Spleen (tissue), 11 donors: ENCODE measurements around the gene PTPRG. TPM values are rescaled to one million over a fixed set of nuclear protein-coding genes. Genes with fewer than 3 reads are reported as not detected.

Experiments
- DNase-seq: peaks from one replicate; pipeline ENCODE4 v3.0.0-alpha.2; 2020
- H3K27ac ChIP-seq, 8 donors: fragments of 200-600 bp; sonication (generic) in 7 of 8; 1 replicate in 4 of 8; 2 replicates in 4 of 8; pipeline versions ENCODE4 v1.5.0 to v1.8.0; 2016 to 2021; ENCODE audit warnings: inconsistent platforms in 4 of 8, mild to moderate bottlenecking in 4 of 8, moderate library complexity in 1 of 8
- H3K27me3 ChIP-seq, 7 donors: fragments of 200-600 bp; sonication (generic) in 6 of 7; replicated peaks in 1 of 7; 1 replicate in 4 of 7; 2 replicates in 3 of 7; pipeline versions ENCODE4 v1.5.0 to v1.8.0; 2016 to 2021; ENCODE audit warnings: inconsistent platforms in 3 of 7, mild to moderate bottlenecking in 1 of 7
- H3K36me3 ChIP-seq, 6 donors: fragments of 200-600 bp; sonication (generic) in 5 of 6; 1 replicate in 4 of 6; 2 replicates in 2 of 6; pipeline versions ENCODE4 v1.5.0 to v1.8.0; 2016 to 2021; ENCODE audit warnings: inconsistent platforms in 2 of 6
- H3K4me1 ChIP-seq, 6 donors: fragments of 200-600 bp; sonication (generic) in 5 of 6; 1 replicate in 3 of 6; 2 replicates in 3 of 6; pipeline versions ENCODE4 v1.5.0 to v1.8.0; 2016 to 2021; ENCODE audit warnings: inconsistent platforms in 3 of 6
- H3K4me3 ChIP-seq, 8 donors: fragments of 200-600 bp; sonication (generic) in 7 of 8; 1 replicate in 4 of 8; 2 replicates in 4 of 8; pipeline versions ENCODE4 v1.5.0 to v1.8.0; 2016 to 2021; ENCODE audit warnings: inconsistent platforms in 4 of 8, mild to moderate bottlenecking in 4 of 8, moderate library complexity in 2 of 8
- H3K9me3 ChIP-seq, 8 donors: fragments of 200-600 bp; sonication (generic) in 7 of 8; 1 replicate in 4 of 8; 2 replicates in 4 of 8; pipeline versions ENCODE4 v1.5.0 to v1.8.0; 2016 to 2021; ENCODE audit warnings: inconsistent platforms in 4 of 8
- POLR2A ChIP-seq, 3 donors: fragments of 450-650 bp; IDR thresholded peaks; one replicate each; pipeline ENCODE4 v1.5.1; 2017; ENCODE audit warnings: antibody characterized with exemption in 3 of 3, mild to moderate bottlenecking in 1 of 3
- POLR2AphosphoS5 ChIP-seq, 3 donors: sonication (generic); formaldehyde crosslinking; IDR thresholded peaks; one replicate each; pipeline ENCODE4 v1.5.1; 2017; ENCODE audit warnings: antibody characterized with exemption in 3 of 3
- WGBS, 5 donors: extraction: QIAGEN DNeasy Blood & Tissue Kit in 3 of 5; methylation state at CpG; one replicate each; pipeline versions ENCODE4 v1.1.5 to v1.1.7; 2013 to 2018; 5-methylcytosine and 5-hydroxymethylcytosine counted together
- intact Hi-C: fragments of 100-400 bp; cut with DNase I; formaldehyde crosslinking; loops from one replicate; pipeline ENCODE4 v1.15.0; 2023; ENCODE audit warnings: low total_unique reads
- polyA plus RNA-seq, 3 donors: library from polyadenylated mRNA; stranded (reverse); fragments of 200-250 nt; gene quantifications; one replicate each; pipeline ENCODE4 v1.2.1, GENCODE V29; 2013
- total RNA-seq, 7 donors: library from RNA; depleted of rRNA in 3 of 7; stranded (reverse); fragments of >200 nt in 3 of 7; fragmentation: NEBNext Ultra II Directional in 4 of 7; extraction: Animal tissue kit (Norgen Biotek cat#: 25700) in 4 of 7; gene quantifications; one replicate each; pipeline versions ENCODE4 v1.1.0 to v1.2.1, GENCODE V29; 2016 to 2021
- TF ChIP-seq, protein P1 (sequence below), 11 experiments: fragments of 200-600 bp in 7 of 11; fragments of 450-650 bp in 4 of 11; sonication (generic) in 4 of 11; IDR thresholded peaks in 8 of 11; conservative IDR thresholded peaks in 3 of 11; 1 replicate in 7 of 11; 2 replicates in 4 of 11; pipeline versions ENCODE4 v1.4.0 to v1.8.0; 2016 to 2021; ENCODE audit warnings: antibody characterized with exemption in 11 of 11, inconsistent platforms in 4 of 11, mild to moderate bottlenecking in 1 of 11
- donor health status: healthy with polysubstance abuse.
- donor health status: DM: no; HTN: no; CAD: no; lungs with moderate emphysema.
- donor health status: DM: no; HTN: no; CAD: no.
- donor health status: Bipolar disorder and iron deficiency.
- donor health status: healthy.
- donor health status: DM: no; HTN: no; CAD: no.
- donor health status: DM: yes; HTN: yes; CAD: no.

Gene PTPRG
- total and polyA plus RNA-seq, 10 donors, result 0.89 to 77.0 (median 34.5) TPM

- Histone ChIP-seq H3K27me3 (no peaks in the 10 kb centered on the region), H3K4me3 (no peak overlapping the region), H3K27ac (no peak overlapping the region), H3K4me1 (no peaks in the 10 kb centered on the region), H3K36me3 (no peaks in the 10 kb centered on the region), H3K9me3 (peaks cover 0 to 5% (median 0%) of the 10 kb centered on the region in 8 donors)
- intact Hi-C loops, result no loop called here
- DNase-seq, result no peak
- TF ChIP-seq POLR2AphosphoS5 (IDR thresholded peaks at IDR 0.05), result no peak
- no peak for TF ChIP-seq POLR2A (IDR thresholded peaks at IDR 0.05)
- TF ChIP-seq, protein P1, sequence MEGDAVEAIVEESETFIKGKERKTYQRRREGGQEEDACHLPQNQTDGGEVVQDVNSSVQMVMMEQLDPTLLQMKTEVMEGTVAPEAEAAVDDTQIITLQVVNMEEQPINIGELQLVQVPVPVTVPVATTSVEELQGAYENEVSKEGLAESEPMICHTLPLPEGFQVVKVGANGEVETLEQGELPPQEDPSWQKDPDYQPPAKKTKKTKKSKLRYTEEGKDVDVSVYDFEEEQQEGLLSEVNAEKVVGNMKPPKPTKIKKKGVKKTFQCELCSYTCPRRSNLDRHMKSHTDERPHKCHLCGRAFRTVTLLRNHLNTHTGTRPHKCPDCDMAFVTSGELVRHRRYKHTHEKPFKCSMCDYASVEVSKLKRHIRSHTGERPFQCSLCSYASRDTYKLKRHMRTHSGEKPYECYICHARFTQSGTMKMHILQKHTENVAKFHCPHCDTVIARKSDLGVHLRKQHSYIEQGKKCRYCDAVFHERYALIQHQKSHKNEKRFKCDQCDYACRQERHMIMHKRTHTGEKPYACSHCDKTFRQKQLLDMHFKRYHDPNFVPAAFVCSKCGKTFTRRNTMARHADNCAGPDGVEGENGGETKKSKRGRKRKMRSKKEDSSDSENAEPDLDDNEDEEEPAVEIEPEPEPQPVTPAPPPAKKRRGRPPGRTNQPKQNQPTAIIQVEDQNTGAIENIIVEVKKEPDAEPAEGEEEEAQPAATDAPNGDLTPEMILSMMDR (IDR thresholded peaks at IDR 0.05 in 8 of 11, conservative IDR thresholded peaks at IDR 0.05 in 3 of 11), result no peak
- 73 to 83% (median 77%) methylated on average over 7 of the region's 7 CpGs for WGBS, 5 donors
These were observed 385.4 kb downstream of the PTPRG start for GRCh38 chr3:61946570-61947324.

GRCh38 chr3:61947456-61947855, 386.1 kb downstream of the PTPRG start:
- TF ChIP-seq POLR2A (IDR thresholded peaks at IDR 0.05), result no peak
- TF ChIP-seq, protein P1 (IDR thresholded peaks at IDR 0.05 in 8 of 11, conservative IDR thresholded peaks at IDR 0.05 in 3 of 11), result no peak
- no peak for TF ChIP-seq POLR2AphosphoS5 (IDR thresholded peaks at IDR 0.05)
- DNase-seq, result no peak
- no peak overlapping the region for H3K27ac ChIP-seq
- 54 to 65% (median 59%) methylated on average over 4 of the region's 4 CpGs for WGBS, 5 donors
- H3K4me1 ChIP-seq, result no peaks in the 10 kb centered on the region
- intact Hi-C loops, result no loop called here
- no peaks in the 10 kb centered on the region for H3K27me3 ChIP-seq
- H3K9me3 ChIP-seq, result no peaks in the 10 kb centered on the region
- no peak overlapping the region for H3K4me3 ChIP-seq
- no peaks in the 10 kb centered on the region for H3K36me3 ChIP-seq

DNA sequence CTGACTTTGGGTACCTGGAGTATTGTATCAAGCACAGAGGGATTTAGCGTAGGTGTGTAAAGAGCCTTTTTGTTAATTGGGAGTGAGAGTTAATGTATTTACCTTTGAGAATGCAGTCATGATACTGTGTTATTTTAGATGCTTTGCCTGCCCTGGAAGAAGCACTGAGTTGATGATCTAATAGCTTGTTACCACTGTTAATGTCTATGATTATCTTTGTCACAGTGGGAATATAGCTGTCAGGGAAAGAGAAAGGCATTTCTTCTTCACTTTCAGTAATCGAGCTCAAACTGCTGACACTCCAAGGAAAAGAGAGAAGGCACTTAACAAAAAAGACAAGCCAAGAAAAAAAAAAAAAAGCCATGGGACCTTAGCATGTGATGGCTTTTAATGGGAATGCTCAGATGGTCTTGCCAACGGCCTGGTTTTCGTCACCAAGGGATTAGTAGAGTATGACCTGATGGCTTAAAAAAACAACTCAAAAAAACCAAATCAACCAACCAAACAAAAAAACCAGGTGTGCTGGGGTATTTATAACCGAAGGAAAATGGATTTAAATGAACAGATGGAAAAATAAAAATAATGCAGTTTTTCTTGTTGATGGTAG, 387.4 kb downstream of the PTPRG start:
- H3K9me3 ChIP-seq, result no peaks in the 10 kb centered on the region
- no peak overlapping the region for H3K27ac ChIP-seq
- H3K27me3 ChIP-seq, result no peaks in the 10 kb centered on the region
- TF ChIP-seq POLR2AphosphoS5 (IDR thresholded peaks at IDR 0.05) (no peak), POLR2A (IDR thresholded peaks at IDR 0.05) (no peak)
- TF ChIP-seq, protein P1 (IDR thresholded peaks at IDR 0.05 in 8 of 11, conservative IDR thresholded peaks at IDR 0.05 in 3 of 11), result no peak
- 74 to 90% (median 83%) methylated on average over 5 of the region's 5 CpGs for WGBS, 5 donors
- intact Hi-C loops, result no loop called here
- H3K4me1 ChIP-seq, result no peaks in the 10 kb centered on the region
- no peaks in the 10 kb centered on the region for H3K36me3 ChIP-seq
- H3K4me3 ChIP-seq, result no peak overlapping the region
- no peak for DNase-seq

DNA sequence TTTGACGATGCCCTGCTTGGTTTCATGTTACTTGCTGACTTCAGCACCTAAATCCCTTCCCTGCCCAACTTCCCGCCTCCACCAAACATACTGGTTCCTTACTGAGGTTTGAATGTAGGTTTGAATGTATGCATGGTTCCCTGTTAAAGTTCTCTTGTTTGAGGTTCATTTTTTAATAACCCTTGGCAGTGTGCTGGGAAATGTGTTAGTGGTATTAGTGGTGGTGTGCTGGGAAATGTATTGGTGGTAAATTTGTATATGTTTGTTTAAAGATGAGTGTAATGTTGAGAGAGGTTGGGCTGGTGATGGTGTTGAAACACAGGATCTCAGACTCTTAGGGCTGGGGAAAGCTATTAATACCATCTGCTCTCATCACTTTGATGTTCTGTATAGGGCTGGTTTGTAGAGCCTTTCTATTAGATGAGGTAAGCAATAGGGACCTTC, 392.7 kb downstream of the PTPRG start:
- TF ChIP-seq POLR2A (IDR thresholded peaks at IDR 0.05), result no peak
- TF ChIP-seq, protein P1 (IDR thresholded peaks at IDR 0.05 in 8 of 11, conservative IDR thresholded peaks at IDR 0.05 in 3 of 11), result no peak
- TF ChIP-seq POLR2AphosphoS5 (IDR thresholded peaks at IDR 0.05), result no peak
- no peak for DNase-seq
- Histone ChIP-seq H3K4me1 (no peaks in the 10 kb centered on the region), H3K36me3 (no peaks in the 10 kb centered on the region), H3K27me3 (no peaks in the 10 kb centered on the region), H3K27ac (no peak overlapping the region), H3K4me3 (no peak overlapping the region), H3K9me3 (no peaks in the 10 kb centered on the region)
- intact Hi-C loops, result no loop called here
- WGBS, 5 donors, result 72 to 89% (median 79%) methylated on average over 2 of the region's 2 CpGs
